HG02840 (cell line): ENCODE data around the gene IL17RD.

Experiments used
- ATAC-seq: cut with Tn5 transposase; IDR thresholded peaks from one replicate; pipeline ENCODE4 v1.9.1; 2021; ENCODE audit warnings: mild to moderate bottlenecking, moderate library complexity, moderate number of reproducible peaks; ENCODE audit not compliant: unreplicated experiment, low FRiP score

IL17RD gene

GRCh38 chr3:57164657-57165573 is at the start of gene IL17RD:
Gene IL17RD (minus strand): TSS chr3:57165353. CDS start chr3:57165286, 67 bp downstream.
- ATAC-seq = no peak

DNA sequence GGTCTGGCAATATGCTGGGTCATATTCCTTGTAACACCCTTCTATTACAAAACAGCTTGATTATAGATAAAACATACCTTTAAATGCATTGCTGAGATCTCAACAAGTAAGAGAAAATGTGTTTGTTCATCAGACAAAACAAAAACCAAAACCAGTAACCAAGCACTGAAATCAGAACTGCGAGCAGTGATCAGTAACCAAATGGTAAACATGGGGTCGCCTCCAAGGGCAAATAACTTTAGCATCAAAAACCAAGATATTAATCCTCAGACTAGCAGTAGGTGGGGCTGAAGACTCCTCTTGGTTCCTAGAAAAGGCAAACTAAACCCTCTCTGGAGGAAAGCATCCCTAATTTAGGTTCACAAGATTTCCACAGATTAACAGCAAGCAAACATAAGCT is 41.3 kb upstream of the IL17RD start:
- no peak for ATAC-seq

GRCh38 chr3:57199895-57200297 is 34.7 kb upstream of the IL17RD start, which contains the start of gene HESX1:
Gene HESX1 (minus strand): TSS chr3:57199978. CDS start chr3:57199918, 60 bp downstream.
- ATAC-seq = no peak

GRCh38 chr3:57194641-57195040 is 29.5 kb upstream of the IL17RD start:
- no peak for ATAC-seq

DNA sequence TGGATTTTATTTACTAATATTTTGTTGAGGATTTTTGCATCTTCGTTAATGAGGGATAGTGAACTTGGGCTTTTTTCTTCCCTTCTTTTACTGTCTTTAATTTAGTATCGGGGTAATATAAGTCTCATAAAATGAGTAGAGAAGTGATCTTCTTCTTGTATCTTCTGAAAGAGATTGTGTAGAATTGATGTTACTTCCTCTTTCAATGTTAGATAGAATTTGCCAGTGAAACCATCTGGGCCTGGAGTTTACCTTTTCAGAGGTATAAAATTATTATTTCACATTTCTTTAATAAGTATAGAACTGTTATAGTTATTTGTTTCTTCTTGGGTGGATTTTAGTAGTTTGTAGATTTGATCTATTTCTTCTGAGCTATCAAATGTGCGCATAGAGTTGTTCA is 26.9 kb upstream of the IL17RD start:
- ATAC-seq = no peak

- no peak for ATAC-seq
These were observed 19.4 kb upstream of the IL17RD start for GRCh38 chr3:57184526-57184925.

- no peak for ATAC-seq
These were observed 14.6 kb upstream of the IL17RD start for GRCh38 chr3:57179580-57180410.

DNA sequence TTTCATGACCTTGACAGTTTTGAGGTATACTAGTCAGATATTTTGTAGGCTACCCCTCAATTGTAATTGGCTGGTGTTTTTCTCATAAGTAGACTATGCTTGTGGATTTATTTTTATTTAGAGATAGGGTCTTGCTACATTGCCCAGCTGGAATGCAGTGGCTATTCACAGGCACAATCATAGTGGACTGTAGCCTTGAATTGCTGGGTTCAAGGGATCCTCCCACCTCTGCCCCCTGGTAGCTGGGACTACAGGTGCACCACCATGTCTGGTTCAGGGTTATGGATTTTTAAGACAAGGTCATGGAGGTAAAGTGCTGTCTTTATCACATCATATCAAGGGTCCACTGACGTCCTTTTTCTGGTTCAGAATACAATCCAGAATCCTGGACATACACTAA is 10.9 kb upstream of the IL17RD start:
- no peak for ATAC-seq

DNA sequence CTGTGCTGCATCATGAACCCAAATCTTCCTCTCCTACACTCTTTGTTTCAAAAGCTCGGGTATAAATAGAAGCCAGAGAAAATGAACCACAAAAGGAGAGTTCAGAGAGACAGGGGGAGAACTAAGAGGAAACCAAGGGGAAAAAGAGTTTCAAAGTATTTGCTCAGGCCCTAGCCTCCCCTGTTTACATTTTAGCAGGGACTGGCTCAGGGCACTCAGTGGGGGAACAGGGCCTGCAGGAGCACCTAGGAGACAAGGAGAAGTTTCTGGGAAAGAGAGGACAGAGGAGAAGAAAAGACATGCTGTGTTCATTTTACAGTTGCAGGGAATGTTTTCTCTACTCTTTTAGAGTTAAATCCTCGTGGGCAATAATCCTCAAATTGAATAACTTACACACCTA is 8.5 kb upstream of the IL17RD start:
- ATAC-seq = no peak

DNA sequence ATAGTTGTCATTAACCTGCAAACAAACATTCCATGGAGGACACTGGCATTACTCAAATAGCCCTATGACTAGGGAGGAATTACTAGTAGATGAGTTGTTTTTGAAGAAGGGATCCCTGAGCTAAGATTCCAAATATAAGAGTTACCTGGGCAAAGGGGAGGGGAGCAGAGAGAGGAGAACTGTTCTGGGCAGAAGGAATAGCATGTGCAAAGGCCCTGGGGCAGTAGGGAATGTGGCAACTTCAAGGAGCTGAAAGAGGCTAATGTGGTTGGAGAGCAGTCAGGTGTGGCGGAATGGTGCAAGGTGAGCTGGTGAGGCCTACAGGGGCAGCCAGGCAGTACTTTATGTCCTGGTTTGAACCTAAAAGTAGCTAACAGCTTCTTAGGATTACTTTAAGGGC is 5.8 kb upstream of the IL17RD start:
- no peak for ATAC-seq

GRCh38 chr3:57169872-57170623 is 4.9 kb upstream of the IL17RD start:
- ATAC-seq = peak; percentile 69

GRCh38 chr3:57169108-57169507 is 4.0 kb upstream of the IL17RD start:
- ATAC-seq = no peak

DNA sequence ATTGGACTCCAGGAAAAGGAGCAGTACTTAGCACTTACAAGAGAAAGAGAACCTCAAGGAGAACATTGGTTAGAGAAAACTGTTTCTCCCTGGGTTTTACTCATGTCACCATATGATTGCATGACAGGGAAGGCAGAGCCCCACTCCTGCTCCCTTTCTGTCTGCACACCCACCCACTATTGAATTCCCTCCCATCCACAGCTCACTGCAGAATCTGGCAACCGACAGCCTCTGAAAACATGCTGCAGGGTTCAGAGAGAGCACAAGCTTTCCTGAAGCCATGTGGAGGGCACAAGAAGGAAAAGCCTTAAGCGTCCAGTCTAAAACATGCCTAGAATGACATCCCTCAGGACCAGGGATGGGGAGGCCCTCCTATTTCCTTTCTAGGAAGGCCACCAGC is 3.0 kb upstream of the IL17RD start:
- no peak for ATAC-seq

DNA sequence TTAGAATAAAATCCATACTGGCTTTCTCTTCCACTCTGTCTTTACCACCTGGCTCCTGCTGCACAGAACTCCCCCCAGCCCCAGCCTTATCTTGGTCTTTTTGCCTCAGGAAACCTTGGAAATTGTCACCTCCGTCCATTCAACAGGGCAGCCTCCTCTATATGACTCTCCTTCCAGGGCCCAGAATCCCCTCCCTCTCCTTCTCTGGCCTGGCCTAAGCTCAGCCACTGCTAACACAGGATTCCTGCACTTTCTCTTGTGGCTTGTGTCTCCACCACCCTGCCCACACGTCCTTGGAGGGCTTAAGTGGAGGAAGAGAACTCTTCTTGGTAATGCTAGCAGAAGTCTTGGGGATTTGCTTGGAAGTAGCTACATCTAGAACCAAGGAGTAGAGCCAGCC is 1.5 kb upstream of the IL17RD start:
- ATAC-seq = no peak

DNA sequence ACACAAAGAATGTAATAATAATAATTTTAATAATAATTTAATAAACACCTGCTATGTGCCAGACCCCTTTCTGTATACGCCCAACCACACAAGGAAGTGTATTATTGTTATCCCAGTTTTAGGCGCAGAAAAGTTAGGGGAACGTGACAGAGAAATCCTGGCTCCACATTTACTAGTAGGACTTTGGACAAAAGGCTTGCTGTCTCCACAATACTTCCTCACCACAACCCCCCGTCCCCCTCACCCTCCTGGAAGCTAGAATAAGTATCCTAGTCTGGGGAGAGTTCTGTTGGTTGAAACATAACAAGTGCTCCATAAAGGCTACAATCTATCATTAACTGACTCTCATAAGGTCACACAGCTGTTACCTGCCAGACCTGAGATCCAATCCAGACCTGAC is 488 bp upstream of the IL17RD start:
- no peak for ATAC-seq

- no peak for ATAC-seq
These were observed 916 bp downstream of the IL17RD start for GRCh38 chr3:57164217-57164656.

GRCh38 chr3:57163751-57164150 is 1.4 kb downstream of the IL17RD start:
- ATAC-seq = no peak

DNA sequence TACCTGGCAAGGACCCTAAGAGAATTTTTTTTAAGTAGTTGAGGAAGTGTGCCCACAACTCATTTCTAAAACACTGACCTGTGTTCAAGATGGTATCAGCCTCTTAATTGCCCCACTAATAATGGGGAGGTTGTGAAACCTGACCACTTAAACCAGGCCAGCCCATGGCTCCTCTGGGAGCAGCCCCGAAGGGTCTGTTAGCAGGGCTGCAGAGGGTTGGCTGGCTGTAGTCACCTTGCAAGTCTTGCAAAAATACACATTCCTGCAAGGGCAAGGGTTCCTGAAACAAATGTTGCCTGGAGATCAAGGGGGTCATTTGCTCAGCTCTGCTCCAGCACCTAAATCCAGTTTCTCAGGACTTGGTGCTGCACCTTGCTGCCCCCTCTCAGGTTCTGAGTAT is 3.2 kb downstream of the IL17RD start:
- no peak for ATAC-seq

- no peak for ATAC-seq
These were observed 4.2 kb downstream of the IL17RD start for GRCh38 chr3:57160765-57161538.
